OCI-LY1 (cell line): ENCODE data around the gene PCSK6.

Source experiments
- CTCF ChIP-seq: fragments of 200-600 bp; sonication (generic), shearing (Covaris generic); IDR thresholded peaks from 2 replicates; pipeline ENCODE4 v1.5.1; 2017; ENCODE audit warnings: mild to moderate bottlenecking, antibody characterized with exemption, low read length, moderate library complexity, mixed read lengths
- EZH2 ChIP-seq: fragments of 200-600 bp; sonication (generic), shearing (Covaris generic); IDR thresholded peaks from 2 replicates; pipeline ENCODE4 v1.8.0; 2017; ENCODE audit warnings: borderline replicate concordance, mixed run types, mild to moderate bottlenecking, antibody characterized with exemption, low read length, moderate library complexity, mixed read lengths

- no peak for TF ChIP-seq CTCF
- no peak for TF ChIP-seq EZH2
These were observed 81.3 kb downstream of the PCSK6 start for GRCh38 chr15:101407966-101408775.
